GM19455 (cell line): ENCODE results near the gene EIF4E1B.

Source experiments
- ATAC-seq: cut with Tn5 transposase; IDR thresholded peaks from one replicate; pipeline ENCODE4 v1.9.1; 2021; ENCODE audit not compliant: unreplicated experiment

The EIF4E1B gene

GRCh38 chr5:176680226-176680563, 49.7 kb downstream of the EIF4E1B start:
- ATAC-seq, result no peak

- ATAC-seq, result no peak
Observed at GRCh38 chr5:176682016-176682531, 51.6 kb downstream of the EIF4E1B start.

GRCh38 chr5:176685010-176685409, 54.5 kb downstream of the EIF4E1B start:
- ATAC-seq, result no peak

- ATAC-seq, result no peak
Observed at GRCh38 chr5:176687247-176687646, 56.8 kb downstream of the EIF4E1B start.

GRCh38 chr5:176687881-176688280, 57.4 kb downstream of the EIF4E1B start:
- no peak for ATAC-seq

- ATAC-seq, result no peak
Observed at GRCh38 chr5:176690911-176691310, 60.4 kb downstream of the EIF4E1B start.

GRCh38 chr5:176691524-176691923, 61.0 kb downstream of the EIF4E1B start:
- ATAC-seq, result no peak

GRCh38 chr5:176692326-176692725, 61.9 kb downstream of the EIF4E1B start:
- no peak for ATAC-seq

- no peak for ATAC-seq
Observed at GRCh38 chr5:176692839-176693476, 62.5 kb downstream of the EIF4E1B start.

- no peak for ATAC-seq
Observed at GRCh38 chr5:176693477-176693851, 63.0 kb downstream of the EIF4E1B start.

GRCh38 chr5:176694146-176694545, 63.7 kb downstream of the EIF4E1B start:
- ATAC-seq, result no peak

GRCh38 chr5:176694631-176695030, 64.2 kb downstream of the EIF4E1B start:
- ATAC-seq, result no peak

GRCh38 chr5:176695073-176695472, 64.6 kb downstream of the EIF4E1B start:
- ATAC-seq, result no peak
